GM18868 (cell line): ENCODE measurements around the gene POMZP3.
"Not testable (repeated sequence)": the region's sequence is repeated elsewhere in the genome, so short reads cannot be mapped to it uniquely, and the experiment has no call there.

Experiments
- ATAC-seq: cut with Tn5 transposase; IDR thresholded peaks from one replicate; pipeline ENCODE4 v1.9.1; 2021; ENCODE audit warnings: mild to moderate bottlenecking, moderate library complexity; ENCODE audit not compliant: unreplicated experiment

The POMZP3 gene

GRCh38 chr7:76626989-76627642 is at the start of gene POMZP3:
Gene POMZP3 (minus strand): TSS chr7:76627279. CDS start chr7:76626064, 1,215 bp downstream.
- peak; percentile 85 for ATAC-seq

GRCh38 chr7:76675783-76676182 is 48.7 kb upstream of the POMZP3 start:
- not testable (repeated sequence) for ATAC-seq

GRCh38 chr7:76673346-76673745 is 46.3 kb upstream of the POMZP3 start:
- not testable (repeated sequence) for ATAC-seq

- not testable (repeated sequence) for ATAC-seq
Observed at GRCh38 chr7:76659212-76659611, 32.1 kb upstream of the POMZP3 start.

GRCh38 chr7:76656425-76656824 is 29.3 kb upstream of the POMZP3 start:
- ATAC-seq = not testable (repeated sequence)

- not testable (repeated sequence) for ATAC-seq
Observed at GRCh38 chr7:76642620-76643019, 15.5 kb upstream of the POMZP3 start.

- ATAC-seq = peak; percentile 97
Observed at GRCh38 chr7:76637061-76637691, 10.1 kb upstream of the POMZP3 start.

- ATAC-seq = peak; percentile 45
Observed at GRCh38 chr7:76626581-76626980, 498 bp downstream of the POMZP3 start.

- ATAC-seq = not testable (repeated sequence)
Observed at GRCh38 chr7:76619439-76620190, 7.5 kb downstream of the POMZP3 start.

- not testable (repeated sequence) for ATAC-seq
Observed at GRCh38 chr7:76613783-76614182, 13.3 kb downstream of the POMZP3 start.

- ATAC-seq = not testable (repeated sequence)
Observed at GRCh38 chr7:76612232-76612631, 14.8 kb downstream of the POMZP3 start.

GRCh38 chr7:76609864-76610263 is 17.2 kb downstream of the POMZP3 start:
- ATAC-seq = not testable (repeated sequence)

- ATAC-seq = not testable (repeated sequence)
Observed at GRCh38 chr7:76608469-76608868, 18.6 kb downstream of the POMZP3 start.

- peak; percentile 95 for ATAC-seq
Observed at GRCh38 chr7:76606027-76606426, 21.1 kb downstream of the POMZP3 start.

- not testable (repeated sequence) for ATAC-seq
Observed at GRCh38 chr7:76600650-76601049, 26.4 kb downstream of the POMZP3 start.

- peak; percentile 48 for ATAC-seq
Observed at GRCh38 chr7:76600116-76600482, 27.0 kb downstream of the POMZP3 start.

GRCh38 chr7:76598590-76599264 is 28.4 kb downstream of the POMZP3 start:
- ATAC-seq = not testable (repeated sequence)

- ATAC-seq = peak; percentile 52
Observed at GRCh38 chr7:76597288-76597687, 29.8 kb downstream of the POMZP3 start.

- ATAC-seq = not testable (repeated sequence)
Observed at GRCh38 chr7:76592694-76593093, 34.4 kb downstream of the POMZP3 start.

- ATAC-seq = peak; percentile 81
Observed at GRCh38 chr7:76591602-76592304, 35.3 kb downstream of the POMZP3 start.
